A549 (cell line): Measurements from ENCODE around the gene TBC1D1. TPM values are rescaled to one million over a fixed set of nuclear protein-coding genes. Genes with fewer than 3 reads are reported as not detected.

Source experiments
- ATAC-seq, 2 experiments: fragments of 200-7000 bp in 1 of 2; fragments of >200 bp in 1 of 2; cut with Nextera tagmentation in 1 of 2; cut with Tn5 transposase in 1 of 2; 3 replicates each; pipeline versions ENCODE4 v1.8.0 to v1.9.1; 2018 to 2020; ENCODE audit warnings: mild to moderate bottlenecking in 1 of 2, moderate library complexity in 1 of 2
- CTCF ChIA-PET: fragments of 300-600 bp; sonication (Branson Sonifier 250); formaldehyde crosslinking; extraction: SDS; loops from one replicate; lab custom pipeline; 2021; ENCODE audit warnings: antibody characterized with exemption, inconsistent platforms; lab: Yijun Ruan, JAX
- POLR2A ChIA-PET: fragments of 350-600 bp; formaldehyde crosslinking; extraction: SDS; loops from one replicate; lab custom pipeline; 2021; ENCODE audit warnings: antibody characterized with exemption, inconsistent platforms; lab: Yijun Ruan, JAX
- DNase-seq, 2 experiments: peaks; one replicate each; pipeline versions ENCODE4 v3.0.0 to v3.0.0-alpha.2; 2011 to 2016; ENCODE audit warnings: low read depth in 1 of 2, low spot score in 1 of 2
- FAIRE-seq: peaks from 2 replicates; lab custom pipeline; 2011; peaks lifted over from hg19 to GRCh38; lab: Jason Lieb, UNC
- H3K27ac ChIP-seq, 2 experiments: fragments of >200 bp; sonication (Bioruptor Twin); formaldehyde crosslinking; 3 replicates each; pipeline ENCODE4 v1.5.1; 2016 to 2017
- H3K4me1 ChIP-seq: fragments of >200 bp; sonication (Bioruptor Twin); formaldehyde crosslinking; 3 replicates; pipeline ENCODE4 v1.6.1; 2016
- H3K4me2 ChIP-seq: fragments of >200 bp; sonication (Bioruptor Twin); formaldehyde crosslinking; 3 replicates; pipeline ENCODE4 v1.6.1; 2016
- H3K4me3 ChIP-seq: fragments of >200 bp; sonication (Bioruptor Twin); formaldehyde crosslinking; 3 replicates; pipeline ENCODE4 v1.5.1; 2016
- H3K9me3 ChIP-seq: fragments of >200 bp; sonication (Bioruptor Twin); formaldehyde crosslinking; 3 replicates; pipeline ENCODE4 v1.6.1; 2016
- ATOH8 ChIP-seq: fragments of 250-450 bp; sonication (Bioruptor Pico); IDR thresholded peaks from 2 replicates; pipeline ENCODE4 v1.5.0; 2020; ENCODE audit warnings: low read depth, mild to moderate bottlenecking, moderate library complexity
- CBX2 ChIP-seq: fragments of 200-600 bp; sonication (generic); IDR thresholded peaks from 2 replicates; pipeline ENCODE4 v1.6.1; 2016; ENCODE audit warnings: low read depth, mild to moderate bottlenecking, borderline replicate concordance
- CBX8 ChIP-seq: fragments of 200-600 bp; sonication (generic); IDR thresholded peaks from 2 replicates; pipeline ENCODE4 v1.6.1; 2016
- CEBPB ChIP-seq, 2 experiments: fragments of >200 bp in 1 of 2; sonication (Bioruptor Twin) in 1 of 2; formaldehyde crosslinking in 1 of 2; IDR thresholded peaks; 2 replicates each; pipeline ENCODE4 v1.6.1; 2012 to 2016
- EHF ChIP-seq: fragments of 250-450 bp; sonication (Bioruptor Pico); IDR thresholded peaks from 2 replicates; pipeline ENCODE4 v1.5.0; 2020; ENCODE audit warnings: mild to moderate bottlenecking
- EHMT2 ChIP-seq: fragments of 200-600 bp; sonication (generic); IDR thresholded peaks from 2 replicates; pipeline ENCODE4 v1.6.1; 2016; ENCODE audit warnings: antibody characterized with exemption, low read depth, mild to moderate bottlenecking, moderate library complexity
- ELK1 ChIP-seq: fragments of 150-350 bp; IDR thresholded peaks from 2 replicates; pipeline ENCODE4 v1.6.1; 2014; ENCODE audit warnings: low read depth, mild to moderate bottlenecking, low read length
- EP300 ChIP-seq, 2 experiments: fragments of >200 bp; sonication (Bioruptor Twin); formaldehyde crosslinking; IDR thresholded peaks; 2 replicates in 1 of 2; 3 replicates in 1 of 2; pipeline ENCODE4 v1.6.1; 2016 to 2017
- FOSB ChIP-seq: fragments of 250-450 bp; sonication (Bioruptor Pico); IDR thresholded peaks from 2 replicates; pipeline ENCODE4 v1.5.0; 2020; ENCODE audit warnings: mild to moderate bottlenecking, moderate library complexity
- HOXB13 ChIP-seq: fragments of 250-450 bp; sonication (Bioruptor Pico); IDR thresholded peaks from 2 replicates; pipeline ENCODE4 v1.5.0; 2020; ENCODE audit warnings: low read depth, mild to moderate bottlenecking, moderate library complexity
- KDM5A ChIP-seq: fragments of 200-600 bp; sonication (generic); IDR thresholded peaks from 2 replicates; pipeline ENCODE4 v1.6.1; 2016; ENCODE audit warnings: antibody characterized with exemption, mild to moderate bottlenecking
- MAFK ChIP-seq: fragments of 450-650 bp; IDR thresholded peaks from 2 replicates; pipeline ENCODE4 v1.6.1; 2014; ENCODE audit not compliant: partially characterized antibody
- MAZ ChIP-seq: fragments of 150-350 bp; IDR thresholded peaks from 2 replicates; pipeline ENCODE4 v1.6.1; 2014; ENCODE audit warnings: antibody characterized with exemption, low read depth, low read length, borderline replicate concordance
- POLR2A ChIP-seq: IDR thresholded peaks from 2 replicates; pipeline ENCODE4 v1.6.1; 2012; ENCODE audit warnings: mild to moderate bottlenecking, low read length
- REST ChIP-seq: fragments of 200-600 bp; sonication (generic); IDR thresholded peaks from 2 replicates; pipeline ENCODE4 v1.6.1; 2016; ENCODE audit warnings: antibody characterized with exemption, mild to moderate bottlenecking, moderate library complexity
- RFX5 ChIP-seq: fragments of 450-650 bp; IDR thresholded peaks from 2 replicates; pipeline ENCODE4 v1.7.1; 2014; ENCODE audit warnings: antibody characterized with exemption, mild to moderate bottlenecking, moderate library complexity
- TFCP2L1 ChIP-seq: fragments of 250-450 bp; sonication (Bioruptor Pico); IDR thresholded peaks from 2 replicates; pipeline ENCODE4 v1.5.0; 2021; ENCODE audit warnings: mild to moderate bottlenecking
- USF2 ChIP-seq: fragments of 450-650 bp; IDR thresholded peaks from 2 replicates; pipeline ENCODE4 v1.6.1; 2014; ENCODE audit warnings: antibody characterized with exemption
- ZC3H11A ChIP-seq: fragments of 450-650 bp; IDR thresholded peaks from 2 replicates; pipeline ENCODE4 v1.6.1; 2014; ENCODE audit warnings: antibody characterized with exemption, mild to moderate bottlenecking
- WGBS: methylation state at CpG from one replicate; pipeline ENCODE4 v1.1.6; 2017; ENCODE audit errors: missing lambda C conversion rate; 5-methylcytosine and 5-hydroxymethylcytosine counted together
- polyA plus RNA-seq, 4 experiments: library from polyadenylated mRNA; depleted of rRNA in 3 of 4; stranded (reverse); fragments of >200 nt; fragmentation: RNase III in 1 of 4; extraction: RNeasy Plus Mini Kit Qiagen cat#74134 plus additional on column Dnase treatment in 1 of 4; gene quantifications; 2 replicates in 3 of 4; 3 replicates in 1 of 4; pipeline ENCODE4 v1.2.3, GENCODE V29; 2011 to 2017
- TF ChIP-seq, protein P1 (sequence below): fragments of >200 bp; sonication (Bioruptor Twin); formaldehyde crosslinking; IDR thresholded peaks from 2 replicates; pipeline ENCODE4 v1.6.1; 2016

The TBC1D1 gene
- polyA plus RNA-seq, 2 of the 4 experiments (the other 2 are of a cell fraction): 26.5 to 28.5 TPM

DNA sequence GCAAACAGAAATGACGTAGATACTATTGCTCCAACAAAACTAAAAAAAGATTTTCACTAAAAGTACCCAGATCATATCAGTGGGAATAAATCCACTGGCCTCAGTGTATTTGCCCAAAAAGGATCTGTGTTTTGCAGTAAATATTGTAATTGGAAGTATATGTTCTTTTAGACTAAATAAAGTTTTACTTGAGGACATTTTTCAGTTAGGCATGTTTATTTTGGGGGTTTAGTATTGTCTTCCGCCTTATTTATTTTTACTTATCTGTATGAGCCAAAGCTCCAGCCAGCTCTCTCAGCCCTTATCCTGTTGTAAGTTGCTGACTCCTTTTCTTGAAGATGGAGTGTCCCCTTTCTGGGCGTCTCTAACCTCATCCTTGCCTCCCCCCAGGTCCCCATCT is 119.1 kb downstream of the TBC1D1 start (continued):
- no peak for TF ChIP-seq CBX2
- no peak for TF ChIP-seq EHMT2
- no peak for TF ChIP-seq ATOH8 (CRISPR knock-in tag)
- no peak for TF ChIP-seq MAZ

DNA sequence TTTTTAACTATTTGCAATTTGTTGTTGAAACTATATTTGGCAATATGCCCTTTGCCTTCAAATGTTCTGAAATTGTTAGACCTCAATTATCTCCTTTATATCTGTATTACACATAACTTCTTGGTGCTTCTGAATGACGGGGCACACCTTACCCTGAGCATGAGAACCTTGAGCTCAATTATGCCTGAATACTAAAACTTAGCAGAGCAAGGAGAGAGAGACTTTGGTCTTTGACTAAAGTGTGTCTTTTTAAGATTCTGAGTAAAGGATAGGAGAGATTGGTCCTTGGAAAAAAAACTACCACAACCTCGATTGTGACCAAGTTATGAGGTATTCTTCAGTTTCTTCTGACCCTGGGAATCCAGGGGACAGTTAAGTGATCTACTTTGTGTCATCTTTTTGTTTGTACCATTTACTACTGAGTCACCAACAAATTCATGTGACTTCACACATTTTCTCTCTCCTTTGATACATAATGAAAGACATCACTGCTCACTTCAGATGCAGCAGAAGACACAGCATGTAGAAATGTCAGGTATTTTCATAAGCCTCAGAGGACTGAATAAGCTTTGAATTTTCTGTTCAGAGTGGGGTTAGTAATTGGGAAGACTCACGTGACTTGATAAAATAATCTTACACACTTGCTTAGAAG is 120.8 kb downstream of the TBC1D1 start:
- POLR2A ChIA-PET: interaction anchor here (0.6 kb wide), 1 partner anchor 160 kb away, joined by 6 read pairs; no protein-coding TSS in a partner anchor
- DNase-seq: no peak
- TF ChIP-seq KDM5A (no peak), USF2 (no peak), EP300 (IDR thresholded peaks at IDR 0.05) (no peak), ZC3H11A (no peak), TFCP2L1 (CRISPR knock-in tag) (no peak), REST (no peak), ELK1 (no peak), MAZ (no peak), CBX8 (no peak), FOSB (no peak), RFX5 (no peak)
- TF ChIP-seq, protein P1, sequence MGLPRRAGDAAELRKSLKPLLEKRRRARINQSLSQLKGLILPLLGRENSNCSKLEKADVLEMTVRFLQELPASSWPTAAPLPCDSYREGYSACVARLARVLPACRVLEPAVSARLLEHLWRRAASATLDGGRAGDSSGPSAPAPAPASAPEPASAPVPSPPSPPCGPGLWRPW: no peak
- Histone ChIP-seq H3K27ac (no peak overlapping the region), H3K4me3 (no peak overlapping the region), H3K4me1 (no peaks in the 10 kb centered on the region; the same call in 2 of the 3 replicates), H3K9me3 (no peaks in the 10 kb centered on the region), H3K4me2 (no peak overlapping the region)
- CTCF ChIA-PET: no interaction called here
- 73% methylated on average over 3 of the region's 3 CpGs for WGBS
- FAIRE-seq: no peak
- ATAC-seq: no peak

GRCh38 chr4:38013461-38014366 is 122.8 kb downstream of the TBC1D1 start:
- WGBS: 67% methylated on average over 8 of the region's 9 CpGs
- ATAC-seq: no peak
- Histone ChIP-seq H3K9me3 (no peaks in the 10 kb centered on the region), H3K4me3 (no peak overlapping the region), H3K4me1 (no peaks in the 10 kb centered on the region; the same call in 2 of the 3 replicates), H3K4me2 (no peak overlapping the region), H3K27ac (no peak overlapping the region)
- ChIA-PET CTCF (interaction anchor here (0.6 kb wide), 1 partner anchor 577 kb away, joined by 3 read pairs; no protein-coding TSS in a partner anchor), POLR2A (no interaction called here)
- FAIRE-seq: no peak
- no peak for DNase-seq
- TF ChIP-seq POLR2A: no peak
- no peak for TF ChIP-seq EHF (CRISPR knock-in tag)
- no peak for TF ChIP-seq CEBPB (IDR thresholded peaks at IDR 0.05)
- TF ChIP-seq, protein P1: no peak
- TF ChIP-seq MAFK: no peak
- no peak for TF ChIP-seq REST
- no peak for TF ChIP-seq ATOH8 (CRISPR knock-in tag)
- TF ChIP-seq FOSB: no peak
- no peak for TF ChIP-seq HOXB13
